Thyroid gland (tissue), 4 donors: Measurements from ENCODE around the gene PCDHA4. TPM values are rescaled to one million over a fixed set of nuclear protein-coding genes. Genes with fewer than 3 reads are reported as not detected.
A peak's percentile ranks its signal among the peaks of the same experiment; 100 is the strongest.
"Not testable (repeated sequence)": the region's sequence is repeated elsewhere in the genome, so short reads cannot be mapped to it uniquely, and the experiment has no call there.

ENCODE experiments used
- DNase-seq, 2 donors: peaks; one replicate each; pipeline ENCODE4 v3.0.0-alpha.2; 2019
- H3K27ac ChIP-seq, 3 donors: fragments of 200-600 bp; sonication (generic); 1 replicate in 2 of 3; 2 replicates in 1 of 3; pipeline ENCODE4 v1.5.1; 2016 to 2019; ENCODE audit warnings: mild to moderate bottlenecking in 1 of 3, moderate library complexity in 1 of 3
- H3K27me3 ChIP-seq: fragments of 200-600 bp; sonication (generic); one replicate; pipeline ENCODE4 v1.5.1; 2019
- H3K36me3 ChIP-seq, 2 donors: fragments of 200-600 bp; sonication (generic); one replicate each; pipeline ENCODE4 v1.5.1; 2016 to 2019
- H3K4me1 ChIP-seq, 2 donors: fragments of 200-600 bp; sonication (generic); one replicate each; pipeline ENCODE4 v1.5.1; 2017 to 2019
- H3K4me3 ChIP-seq, 3 donors: fragments of 200-600 bp; sonication (generic); replicated peaks in 1 of 3; 1 replicate in 2 of 3; 2 replicates in 1 of 3; pipeline ENCODE4 v1.5.1; 2016; ENCODE audit warnings: mild to moderate bottlenecking in 1 of 3
- H3K9me3 ChIP-seq: fragments of 200-600 bp; sonication (generic); one replicate; pipeline ENCODE4 v1.5.1; 2017
- POLR2A ChIP-seq, 2 donors: fragments of 450-650 bp; IDR thresholded peaks; one replicate each; pipeline ENCODE4 v1.6.1; 2017; ENCODE audit warnings: antibody characterized with exemption in 2 of 2, mild to moderate bottlenecking in 2 of 2, moderate library complexity in 1 of 2
- WGBS, 2 donors: methylation state at CpG; one replicate each; pipeline ENCODE4 v1.1.5; 2017; 5-methylcytosine and 5-hydroxymethylcytosine counted together
- intact Hi-C: fragments of 100-400 bp; cut with DNase I; formaldehyde crosslinking; loops from one replicate; pipeline ENCODE4 v1.15.1; 2023
- total RNA-seq, 4 donors: library from RNA; depleted of rRNA; stranded (reverse); fragments of >200 nt; gene quantifications; one replicate each; pipeline ENCODE4 v1.2.3, GENCODE V29; 2016
- TF ChIP-seq, protein P1 (sequence below), 6 experiments: fragments of 200-600 bp in 3 of 6; fragments of 450-650 bp in 3 of 6; sonication (generic) in 3 of 6; IDR thresholded peaks; one replicate each; pipeline ENCODE4 v1.5.1; 2016 to 2019; ENCODE audit warnings: antibody characterized with exemption in 6 of 6, mild to moderate bottlenecking in 2 of 6, inconsistent platforms in 1 of 6, moderate library complexity in 1 of 6

The PCDHA4 gene
- total RNA-seq, 4 donors from 2014 or later, result 0.40 to 2.1 (median 0.69) TPM

DNA sequence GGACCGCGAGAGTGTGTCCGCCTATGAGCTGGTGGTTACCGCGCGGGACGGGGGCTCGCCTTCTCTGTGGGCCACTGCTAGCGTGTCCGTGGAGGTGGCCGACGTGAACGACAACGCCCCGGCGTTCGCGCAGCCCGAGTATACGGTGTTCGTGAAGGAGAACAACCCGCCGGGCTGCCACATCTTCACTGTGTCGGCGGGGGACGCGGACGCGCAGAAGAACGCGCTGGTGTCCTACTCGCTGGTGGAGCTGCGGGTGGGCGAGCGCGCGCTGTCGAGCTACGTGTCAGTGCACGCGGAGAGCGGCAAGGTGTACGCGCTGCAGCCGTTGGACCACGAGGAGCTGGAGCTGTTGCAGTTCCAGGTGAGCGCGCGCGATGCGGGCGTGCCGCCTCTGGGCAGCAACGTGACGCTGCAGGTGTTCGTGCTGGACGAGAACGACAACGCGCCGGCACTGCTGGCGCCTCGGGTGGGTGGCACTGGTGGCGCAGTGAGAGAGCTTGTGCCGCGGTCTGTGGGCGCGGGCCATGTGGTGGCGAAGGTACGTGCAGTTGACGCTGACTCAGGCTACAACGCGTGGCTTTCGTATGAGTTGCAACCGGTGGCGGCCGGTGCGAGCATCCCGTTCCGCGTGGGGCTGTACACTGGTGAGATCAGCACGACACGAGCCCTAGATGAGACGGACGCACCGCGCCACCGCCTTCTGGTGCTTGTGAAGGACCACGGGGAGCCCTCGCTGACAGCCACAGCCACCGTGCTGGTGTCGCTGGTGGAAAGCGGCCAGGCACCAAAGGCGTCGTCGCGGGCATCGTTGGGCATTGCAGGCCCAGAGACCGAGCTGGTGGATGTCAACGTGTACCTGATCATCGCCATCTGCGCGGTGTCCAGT is 29.0 kb downstream of the PCDHA4 start:
- TF ChIP-seq POLR2A (IDR thresholded peaks at IDR 0.05), result no peak
- TF ChIP-seq, protein P1, sequence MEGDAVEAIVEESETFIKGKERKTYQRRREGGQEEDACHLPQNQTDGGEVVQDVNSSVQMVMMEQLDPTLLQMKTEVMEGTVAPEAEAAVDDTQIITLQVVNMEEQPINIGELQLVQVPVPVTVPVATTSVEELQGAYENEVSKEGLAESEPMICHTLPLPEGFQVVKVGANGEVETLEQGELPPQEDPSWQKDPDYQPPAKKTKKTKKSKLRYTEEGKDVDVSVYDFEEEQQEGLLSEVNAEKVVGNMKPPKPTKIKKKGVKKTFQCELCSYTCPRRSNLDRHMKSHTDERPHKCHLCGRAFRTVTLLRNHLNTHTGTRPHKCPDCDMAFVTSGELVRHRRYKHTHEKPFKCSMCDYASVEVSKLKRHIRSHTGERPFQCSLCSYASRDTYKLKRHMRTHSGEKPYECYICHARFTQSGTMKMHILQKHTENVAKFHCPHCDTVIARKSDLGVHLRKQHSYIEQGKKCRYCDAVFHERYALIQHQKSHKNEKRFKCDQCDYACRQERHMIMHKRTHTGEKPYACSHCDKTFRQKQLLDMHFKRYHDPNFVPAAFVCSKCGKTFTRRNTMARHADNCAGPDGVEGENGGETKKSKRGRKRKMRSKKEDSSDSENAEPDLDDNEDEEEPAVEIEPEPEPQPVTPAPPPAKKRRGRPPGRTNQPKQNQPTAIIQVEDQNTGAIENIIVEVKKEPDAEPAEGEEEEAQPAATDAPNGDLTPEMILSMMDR (IDR thresholded peaks at IDR 0.05), result no peak
- intact Hi-C loops, result no loop called here
- DNase-seq, result no peak
- WGBS, 2 donors, result 38 to 52% methylated on average over 24 to 54 of the region's 103 CpGs
- Histone ChIP-seq H3K4me1 (no peaks in the 10 kb centered on the region), H3K4me3 (no peak overlapping the region), H3K9me3 (no peaks in the 10 kb centered on the region), H3K27me3 (no peaks in the 10 kb centered on the region), H3K36me3 (no peaks in the 10 kb centered on the region), H3K27ac (no peak overlapping the region)

DNA sequence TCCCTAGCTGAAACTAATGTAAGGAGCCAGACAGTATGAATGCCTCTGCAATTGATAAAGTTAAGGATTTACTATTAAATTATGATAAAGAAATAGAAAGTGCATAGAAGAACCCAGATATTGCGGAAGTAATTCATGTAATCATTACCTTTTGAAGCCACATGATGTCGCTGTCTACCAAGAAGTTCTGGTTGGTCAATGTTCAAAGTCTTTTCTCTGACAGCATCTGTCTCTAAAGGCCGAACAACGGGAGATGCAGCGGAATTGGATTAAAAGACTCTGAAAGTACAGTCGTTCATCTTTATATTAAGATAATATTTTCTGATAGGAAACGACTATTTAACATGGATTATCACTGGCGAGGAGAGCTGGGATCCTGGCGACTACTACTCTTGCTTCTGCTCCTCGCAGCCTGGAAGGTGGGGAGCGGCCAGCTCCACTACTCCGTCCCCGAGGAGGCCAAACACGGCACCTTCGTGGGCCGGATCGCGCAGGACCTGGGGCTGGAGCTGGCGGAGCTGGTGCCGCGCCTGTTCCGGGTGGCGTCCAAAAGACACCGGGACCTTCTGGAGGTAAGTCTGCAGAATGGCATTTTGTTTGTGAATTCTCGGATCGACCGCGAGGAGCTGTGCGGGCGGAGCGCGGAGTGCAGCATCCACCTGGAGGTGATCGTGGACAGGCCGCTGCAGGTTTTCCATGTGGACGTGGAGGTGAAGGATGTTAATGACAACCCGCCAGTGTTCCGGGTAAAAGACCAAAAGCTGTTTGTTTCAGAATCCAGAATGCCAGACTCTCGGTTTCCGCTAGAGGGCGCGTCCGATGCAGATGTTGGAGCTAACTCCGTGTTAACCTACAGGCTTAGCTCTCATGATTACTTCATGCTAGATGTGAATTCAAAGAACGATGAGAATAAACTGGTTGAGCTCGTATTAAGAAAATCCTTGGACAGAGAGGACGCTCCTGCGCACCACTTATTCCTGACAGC is 34.4 kb downstream of the PCDHA4 start, which contains the start of gene PCDHA8:
Gene PCDHA8, plus strand, starts transcription at position 210 of the 985 bp plus-strand sequence. Its CDS starts 135 bp downstream, at position 345.
- no peak for DNase-seq
- no peak for TF ChIP-seq POLR2A (IDR thresholded peaks at IDR 0.05)
- TF ChIP-seq, protein P1 (IDR thresholded peaks at IDR 0.05), result peak in 1 of 6 experiments; percentile 12
- intact Hi-C loops, result no loop called here
- WGBS, 2 donors, result 21 to 23% methylated on average over 31 to 45 of the region's 47 CpGs
- Histone ChIP-seq H3K4me3 (no peak within 1 kb of the TSS), H3K27ac (no peak within 1 kb of the TSS), H3K4me1 (no peaks in the 10 kb centered on the region), H3K9me3 (no peaks in the 10 kb centered on the region), H3K36me3 (no peaks in the 10 kb centered on the region), H3K27me3 (no peaks in the 10 kb centered on the region)

DNA sequence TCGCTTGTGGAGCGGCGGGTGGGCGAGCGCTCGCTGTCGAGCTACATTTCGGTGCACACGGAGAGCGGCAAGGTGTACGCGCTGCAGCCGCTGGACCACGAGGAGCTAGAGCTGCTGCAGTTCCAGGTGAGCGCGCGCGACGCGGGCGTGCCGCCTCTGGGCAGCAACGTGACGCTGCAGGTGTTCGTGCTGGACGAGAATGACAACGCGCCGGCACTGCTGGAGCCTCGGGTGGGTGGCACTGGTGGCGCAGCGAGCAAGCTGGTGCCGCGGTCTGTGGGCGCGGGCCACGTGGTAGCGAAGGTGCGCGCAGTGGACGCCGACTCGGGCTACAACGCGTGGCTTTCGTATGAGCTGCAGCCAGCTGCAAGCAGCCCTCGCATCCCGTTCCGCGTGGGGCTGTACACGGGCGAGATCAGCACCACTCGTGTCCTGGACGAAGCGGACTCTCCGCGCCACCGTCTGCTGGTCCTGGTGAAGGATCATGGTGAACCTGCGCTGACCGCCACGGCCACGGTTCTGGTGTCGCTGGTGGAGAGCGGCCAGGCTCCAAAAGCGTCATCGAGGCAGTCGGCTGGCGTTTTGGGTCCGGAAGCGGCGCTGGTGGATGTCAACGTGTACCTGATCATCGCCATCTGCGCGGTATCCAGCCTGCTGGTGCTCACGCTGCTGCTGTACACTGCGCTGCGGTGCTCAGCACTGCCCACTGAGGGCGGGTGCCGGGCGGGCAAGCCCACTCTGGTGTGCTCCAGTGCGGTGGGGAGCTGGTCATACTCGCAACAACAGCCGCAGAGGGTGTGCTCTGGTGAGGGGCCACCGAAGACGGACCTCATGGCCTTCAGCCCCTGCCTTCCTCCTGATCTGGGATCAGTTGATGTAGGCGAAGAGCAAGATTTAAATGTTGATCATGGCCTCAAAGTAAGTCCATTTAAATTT is 36.2 kb downstream of the PCDHA4 start:
- Histone ChIP-seq H3K9me3 (no peaks in the 10 kb centered on the region), H3K4me3 (no peak overlapping the region), H3K27ac (no peak overlapping the region), H3K4me1 (no peaks in the 10 kb centered on the region), H3K36me3 (no peaks in the 10 kb centered on the region), H3K27me3 (peaks cover 6% of the 10 kb centered on the region)
- TF ChIP-seq, protein P1 (IDR thresholded peaks at IDR 0.05), result no peak
- TF ChIP-seq POLR2A (IDR thresholded peaks at IDR 0.05), result no peak
- WGBS, 2 donors, result 48% methylated on average over 36 to 37 of the region's 87 CpGs
- intact Hi-C loops, result no loop called here
- DNase-seq, result no peak

DNA sequence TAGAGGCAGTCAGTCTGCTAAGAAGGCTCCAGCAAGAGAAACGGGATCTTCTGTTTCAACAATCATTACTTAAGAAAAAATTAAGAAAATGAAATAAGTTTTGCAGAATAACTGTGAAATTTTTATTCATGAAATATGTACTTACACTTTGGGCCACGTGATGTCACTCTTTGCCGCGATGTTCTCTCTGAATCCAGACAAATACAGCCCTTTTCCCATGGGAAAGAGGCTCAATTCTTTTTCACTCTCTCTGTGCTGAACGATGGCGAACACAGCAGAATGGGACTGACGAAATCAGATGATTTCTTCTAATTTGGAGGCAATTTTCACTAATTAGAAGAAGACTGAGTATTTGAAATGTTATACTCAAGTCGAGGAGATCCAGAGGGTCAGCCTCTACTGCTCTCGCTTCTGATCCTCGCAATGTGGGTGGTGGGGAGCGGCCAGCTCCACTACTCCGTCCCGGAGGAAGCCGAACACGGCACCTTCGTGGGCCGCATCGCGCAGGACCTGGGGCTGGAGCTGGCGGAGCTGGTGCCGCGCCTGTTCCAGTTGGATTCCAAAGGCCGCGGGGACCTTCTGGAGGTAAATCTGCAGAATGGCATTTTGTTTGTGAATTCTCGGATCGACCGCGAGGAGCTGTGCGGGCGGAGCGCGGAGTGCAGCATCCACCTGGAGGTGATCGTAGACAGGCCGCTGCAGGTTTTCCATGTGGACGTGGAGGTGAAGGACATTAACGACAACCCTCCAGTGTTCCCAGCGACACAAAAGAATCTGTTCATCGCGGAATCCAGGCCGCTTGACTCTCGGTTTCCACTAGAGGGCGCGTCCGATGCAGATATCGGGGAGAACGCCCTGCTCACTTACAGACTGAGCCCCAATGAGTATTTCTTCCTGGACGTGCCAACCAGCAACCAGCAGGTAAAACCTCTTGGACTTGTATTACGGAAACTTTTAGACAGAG is 41.6 kb downstream of the PCDHA4 start, which contains the start of gene PCDHA9:
Gene PCDHA9, plus strand, starts transcription at position 244 of the 964 bp plus-strand sequence. Its CDS starts 114 bp downstream, at position 358.
- H3K4me1 ChIP-seq, intact Hi-C loops, H3K36me3 ChIP-seq, H3K4me3 ChIP-seq, H3K9me3 ChIP-seq, H3K27me3 ChIP-seq, H3K27ac ChIP-seq, DNase-seq: not testable (repeated sequence)
- WGBS, 2 donors, result 16 to 21% methylated on average over 22 to 23 of the region's 48 CpGs

DNA sequence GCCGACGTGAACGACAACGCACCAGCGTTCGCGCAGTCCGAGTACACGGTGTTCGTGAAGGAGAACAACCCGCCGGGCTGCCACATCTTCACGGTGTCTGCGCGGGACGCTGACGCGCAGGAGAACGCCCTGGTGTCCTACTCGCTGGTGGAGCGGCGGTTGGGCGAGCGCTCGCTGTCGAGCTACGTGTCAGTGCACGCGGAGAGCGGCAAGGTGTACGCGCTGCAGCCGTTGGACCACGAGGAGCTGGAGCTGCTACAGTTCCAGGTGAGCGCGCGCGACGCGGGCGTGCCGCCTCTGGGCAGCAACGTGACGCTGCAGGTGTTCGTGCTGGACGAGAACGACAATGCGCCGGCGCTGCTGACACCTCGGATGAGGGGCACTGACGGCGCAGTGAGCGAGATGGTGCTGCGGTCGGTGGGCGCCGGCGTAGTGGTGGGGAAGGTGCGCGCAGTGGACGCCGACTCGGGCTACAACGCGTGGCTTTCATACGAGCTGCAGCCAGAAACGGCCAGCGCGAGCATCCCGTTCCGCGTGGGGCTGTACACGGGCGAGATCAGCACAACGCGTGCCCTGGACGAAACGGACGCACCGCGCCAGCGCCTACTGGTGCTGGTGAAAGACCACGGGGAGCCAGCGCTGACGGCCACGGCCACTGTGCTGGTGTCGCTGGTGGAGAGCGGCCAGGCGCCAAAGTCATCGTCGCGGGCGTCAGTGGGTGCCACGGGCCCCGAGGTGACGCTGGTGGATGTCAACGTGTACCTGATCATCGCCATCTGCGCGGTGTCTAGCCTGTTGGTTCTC is 43.2 kb downstream of the PCDHA4 start:
- H3K36me3 ChIP-seq, intact Hi-C loops, H3K9me3 ChIP-seq, DNase-seq, H3K27ac ChIP-seq, H3K27me3 ChIP-seq, H3K4me1 ChIP-seq, H3K4me3 ChIP-seq: not testable (repeated sequence)
- WGBS, 2 donors, result 33 to 41% methylated on average over 41 to 59 of the region's 101 CpGs
